ENCODE data around the gene IKZF2. TPM values are rescaled to one million over a fixed set of nuclear protein-coding genes. Genes with fewer than 3 reads are reported as not detected.

The IKZF2 gene
- total RNA-seq (2014; rRNA removed; shearing (Covaris generic)) (45.1 and 54.6 TPM in 2 replicates), total RNA-seq (2022) (20.0 and 23.3 TPM in 2 replicates), Bru-seq, nascent RNA (percentile 74 among the genes with signal in this experiment), BruChase-seq, experiment 1, labeled RNA remaining after a 6-hour chase (percentile 50 among the genes with signal in this experiment), BruChase-seq, experiment 2, labeled RNA remaining after a 2-hour chase (percentile 61 among the genes with signal in this experiment)
- long read RNA-seq, partial matches to known transcripts = 1 of 5 reads
- long read RNA-seq, other reads (novel, unspliced or antisense) = 4 of 5 reads

- peak; percentile 95 for DNase-seq (ENCODE audit: low spot score)
- Histone ChIP-seq H3K36me3 (ENCODE audit: insufficient read depth, low read length) (peaks cover 14% of the 10 kb centered on the region), H3K4me1 (ENCODE audit: insufficient read depth, low read length, poor library complexity, severe bottlenecking) (peaks cover 50% of the 10 kb centered on the region), H3K79me2 (ENCODE audit: insufficient read depth, low read depth, low read length) (peaks cover 53% of the 10 kb centered on the region; the same call in 1 of the 2 replicates), H3K4me2 (ENCODE audit: low read length) (peak within 1 kb of the TSS; percentile 97), H3K9me3 (ENCODE audit: low read length) (0 out of 2 replicates have a peak, but pooled peaks cover 4% of the 10 kb centered on the region), H3K27ac (ENCODE audit: low read depth, low read length, poor library complexity, severe bottlenecking) (peak within 1 kb of the TSS; percentile 92), H3K4me3 (ENCODE audit: low read depth, low read length, poor library complexity, severe bottlenecking) (peak within 1 kb of the TSS; percentile 86), H4K20me1 (ENCODE audit: insufficient read depth, low read length) (no peaks in the 10 kb centered on the region), H3K9me2 (ENCODE audit: insufficient read depth, low read length) (no peaks in the 10 kb centered on the region), H2AFZ (ENCODE audit: low read length) (peak within 1 kb of the TSS; percentile 76)
- ChIA-PET POLR2A (interaction anchor here (0.6 to 9.4 kb wide), 14 partner anchors 10 to 469 kb away, joined by 3 to 108 read pairs (median 6); partner anchors contain the start of gene SPAG16), CTCF (ENCODE audit: unreplicated experiment) (no interaction called here)
- intact Hi-C loops (cut with micrococcal nuclease; ENCODE audit: unreplicated experiment) = loop anchor here (1.0 kb wide), 3 partner anchors 15 to 114 kb away; no protein-coding TSS in a partner anchor
- no peak; the same call in 1 of the 2 replicates for TF ChIP-seq CTCF (conservative IDR thresholded peaks at IDR 0.05; ENCODE audit: low read length)
- TF ChIP-seq EZH2phosphoT487 (IDR thresholded peaks at IDR 0.05; ENCODE audit: borderline replicate concordance, low read depth, low read length) = no peak
- no TSS peak for BruUV-seq (replicated peaks)
Observed at GRCh38 chr2:213151437-213152064, at the start of gene IKZF2. TSS of gene IKZF2 (minus strand) at chr2:213151612. CDS start at chr2:213148629, 2,983 bp downstream.

GRCh38 chr2:213199871-213200270 lies 48.5 kb upstream of the IKZF2 start:
- POLR2A ChIA-PET = no interaction called here
- no peak overlapping the region for H3K4me3 ChIP-seq (ENCODE audit: low read depth, low read length, poor library complexity, severe bottlenecking)

More at GRCh38 chr2:213199871-213200270, 48.5 kb upstream of the IKZF2 start:
- CTCF ChIA-PET (ENCODE audit: unreplicated experiment) = interaction anchor here (0.8 kb wide), 1 partner anchor 11 kb away, joined by 4 read pairs; no protein-coding TSS in a partner anchor
- Histone ChIP-seq H3K4me1 (ENCODE audit: insufficient read depth, low read length, poor library complexity, severe bottlenecking) (peaks cover 3% of the 10 kb centered on the region), H3K79me2 (ENCODE audit: insufficient read depth, low read depth, low read length) (no peaks in the 10 kb centered on the region), H4K20me1 (ENCODE audit: insufficient read depth, low read length) (no peaks in the 10 kb centered on the region), H3K36me3 (ENCODE audit: insufficient read depth, low read length) (no peaks in the 10 kb centered on the region), H3K4me2 (ENCODE audit: low read length) (no peak overlapping the region), H3K9me2 (ENCODE audit: insufficient read depth, low read length) (no peaks in the 10 kb centered on the region), H3K27ac (ENCODE audit: low read depth, low read length, poor library complexity, severe bottlenecking) (no peak overlapping the region), H2AFZ (ENCODE audit: low read length) (no peak overlapping the region), H3K9me3 (ENCODE audit: low read length) (no peaks in the 10 kb centered on the region)
- TF ChIP-seq EZH2phosphoT487 (IDR thresholded peaks at IDR 0.05; ENCODE audit: borderline replicate concordance, low read depth, low read length) (no peak), CTCF (conservative IDR thresholded peaks at IDR 0.05; ENCODE audit: low read length) (no peak)
- intact Hi-C loops (cut with micrococcal nuclease; ENCODE audit: unreplicated experiment) = no loop called here
- BruUV-seq (replicated peaks) = no TSS peak
- DNase-seq (ENCODE audit: low spot score) = no peak

Measured in OCI-LY7 (cell line).